ENCODE measurements around the gene FUZ.
A peak's percentile ranks its signal among the peaks of the same experiment; 100 is the strongest.

Gene FUZ

DNA sequence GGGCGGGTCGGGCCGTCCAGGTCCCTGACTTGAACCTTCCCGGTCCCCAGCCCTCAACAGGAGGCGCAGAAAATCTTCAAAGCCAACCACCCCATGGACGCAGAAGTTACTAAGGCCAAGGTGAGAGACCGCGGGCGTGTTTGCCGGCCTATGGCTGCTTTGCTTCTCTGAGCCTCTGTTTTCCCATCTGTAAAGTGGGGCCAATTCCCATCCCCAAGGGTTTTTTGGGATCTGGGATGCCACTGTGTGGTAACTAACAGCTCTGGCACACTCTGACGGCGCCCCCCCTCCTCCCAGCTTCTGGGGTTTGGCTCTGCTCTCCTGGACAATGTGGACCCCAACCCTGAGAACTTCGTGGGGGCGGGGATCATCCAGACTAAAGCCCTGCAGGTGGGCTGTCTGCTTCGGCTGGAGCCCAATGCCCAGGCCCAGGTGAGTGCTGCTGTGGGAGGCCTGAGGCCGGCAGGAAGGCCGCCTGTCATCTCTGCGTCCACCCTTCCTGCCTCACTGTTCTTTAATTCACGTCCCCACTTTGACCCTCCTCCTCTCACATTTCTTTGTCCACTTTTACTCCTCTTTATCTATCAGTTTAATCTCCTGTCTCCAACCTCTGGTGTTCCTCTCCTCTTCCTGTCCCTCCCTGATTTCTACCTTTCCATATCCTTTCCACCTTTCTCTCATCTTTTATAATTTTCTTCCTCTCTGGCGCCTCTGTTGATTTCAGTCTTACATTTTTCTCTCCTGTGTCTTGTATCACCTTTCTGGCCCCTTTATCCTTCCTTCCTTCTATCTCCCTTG, 7.1 kb downstream of the FUZ start:
- DNase-seq (ENCODE audit: insufficient read length, low spot score): no peak
- no peak for FAIRE-seq
- TF ChIP-seq, protein P1, sequence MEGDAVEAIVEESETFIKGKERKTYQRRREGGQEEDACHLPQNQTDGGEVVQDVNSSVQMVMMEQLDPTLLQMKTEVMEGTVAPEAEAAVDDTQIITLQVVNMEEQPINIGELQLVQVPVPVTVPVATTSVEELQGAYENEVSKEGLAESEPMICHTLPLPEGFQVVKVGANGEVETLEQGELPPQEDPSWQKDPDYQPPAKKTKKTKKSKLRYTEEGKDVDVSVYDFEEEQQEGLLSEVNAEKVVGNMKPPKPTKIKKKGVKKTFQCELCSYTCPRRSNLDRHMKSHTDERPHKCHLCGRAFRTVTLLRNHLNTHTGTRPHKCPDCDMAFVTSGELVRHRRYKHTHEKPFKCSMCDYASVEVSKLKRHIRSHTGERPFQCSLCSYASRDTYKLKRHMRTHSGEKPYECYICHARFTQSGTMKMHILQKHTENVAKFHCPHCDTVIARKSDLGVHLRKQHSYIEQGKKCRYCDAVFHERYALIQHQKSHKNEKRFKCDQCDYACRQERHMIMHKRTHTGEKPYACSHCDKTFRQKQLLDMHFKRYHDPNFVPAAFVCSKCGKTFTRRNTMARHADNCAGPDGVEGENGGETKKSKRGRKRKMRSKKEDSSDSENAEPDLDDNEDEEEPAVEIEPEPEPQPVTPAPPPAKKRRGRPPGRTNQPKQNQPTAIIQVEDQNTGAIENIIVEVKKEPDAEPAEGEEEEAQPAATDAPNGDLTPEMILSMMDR (IDR thresholded peaks at IDR 0.05; ENCODE audit: insufficient read depth, missing control alignments): no peak

DNA sequence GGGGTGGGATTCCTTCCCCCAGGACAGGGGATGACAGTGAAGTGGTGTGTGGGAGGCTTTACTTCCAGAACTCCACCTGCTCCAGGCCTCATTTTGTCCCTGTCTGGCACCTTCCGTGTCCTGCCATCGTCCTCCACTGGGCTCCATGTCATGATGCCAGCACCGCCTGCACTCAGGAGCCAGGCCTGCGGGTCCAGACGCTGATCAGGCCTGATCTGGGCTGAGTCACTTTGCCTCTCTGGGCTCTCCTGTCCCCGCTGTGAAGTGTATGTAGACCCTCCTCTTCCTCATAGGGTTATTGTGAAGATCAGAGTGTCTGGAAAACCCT, 9.6 kb downstream of the FUZ start:
- FAIRE-seq: no peak
- DNase-seq (ENCODE audit: insufficient read length, low spot score): no peak
- TF ChIP-seq, protein P1 (IDR thresholded peaks at IDR 0.05; ENCODE audit: insufficient read depth, missing control alignments): no peak

DNA sequence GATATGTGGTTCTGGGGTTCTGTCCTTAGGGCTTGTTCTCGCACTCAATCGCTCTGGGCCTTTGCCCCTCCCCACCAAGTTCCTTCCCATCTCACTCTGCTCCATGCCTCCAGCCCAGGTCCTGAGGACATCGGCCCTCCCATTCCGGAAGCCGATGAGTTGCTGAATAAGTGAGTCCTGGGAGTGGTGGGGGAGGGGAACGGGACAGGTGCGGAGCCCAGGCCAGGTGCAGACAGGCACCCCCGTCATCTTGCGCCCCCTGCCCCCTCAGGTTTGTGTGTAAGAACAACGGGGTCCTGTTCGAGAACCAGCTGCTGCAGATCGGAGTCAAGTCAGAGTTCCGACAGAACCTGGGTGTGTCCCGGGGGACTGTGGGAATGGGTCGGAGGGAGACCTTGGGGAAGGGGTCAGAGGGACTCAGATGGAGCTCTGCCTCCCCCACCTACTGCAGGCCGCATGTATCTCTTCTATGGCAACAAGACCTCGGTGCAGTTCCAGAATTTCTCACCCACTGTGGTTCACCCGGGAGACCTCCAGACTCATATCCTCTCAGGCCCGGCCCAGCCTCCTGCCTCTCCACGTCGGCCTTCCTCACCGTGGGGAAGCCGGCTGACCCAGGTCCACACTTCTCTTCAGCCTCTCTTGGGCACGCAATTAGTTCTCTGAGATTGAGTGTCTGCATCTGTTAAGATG, 10.1 kb downstream of the FUZ start:
- DNase-seq (ENCODE audit: insufficient read length, low spot score) (no peak), FAIRE-seq (no peak)
- TF ChIP-seq, protein P1 (IDR thresholded peaks at IDR 0.05; ENCODE audit: insufficient read depth, missing control alignments): no peak

DNA sequence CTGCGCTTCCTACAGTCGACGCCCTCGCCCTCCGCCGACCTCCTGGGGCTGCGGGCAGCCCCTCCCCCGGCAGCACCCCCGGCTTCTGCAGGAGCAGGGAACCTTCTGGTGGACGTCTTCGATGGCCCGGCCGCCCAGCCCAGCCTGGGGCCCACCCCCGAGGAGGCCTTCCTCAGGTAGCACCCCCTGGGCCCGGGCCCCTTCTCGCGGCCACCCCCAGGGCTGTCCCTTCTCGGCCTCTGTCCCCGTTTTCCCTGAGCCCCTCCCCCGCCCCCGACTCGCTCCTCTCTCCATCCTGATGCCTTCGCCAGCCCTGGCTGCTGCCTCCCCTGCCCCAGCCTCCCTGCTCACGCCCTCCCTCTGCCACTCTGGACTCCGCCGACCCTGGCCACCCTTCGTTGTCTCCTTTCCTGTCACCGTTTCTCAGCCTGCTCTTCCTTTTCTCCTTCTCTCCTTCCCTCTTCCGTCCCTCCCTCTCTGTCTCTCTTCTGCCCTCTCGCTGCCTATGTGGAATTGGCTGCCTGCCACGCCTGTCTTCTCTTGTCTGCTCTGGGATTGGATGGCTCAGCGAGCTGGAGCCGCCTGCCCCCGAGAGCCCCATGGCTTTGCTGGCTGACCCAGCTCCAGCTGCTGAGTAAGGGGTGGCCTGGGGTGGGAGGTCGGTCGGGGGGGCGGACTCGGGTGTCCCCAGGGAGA, 11.0 kb downstream of the FUZ start:
- DNase-seq (ENCODE audit: insufficient read length, low spot score): peak; percentile 99
- TF ChIP-seq, protein P1 (IDR thresholded peaks at IDR 0.05; ENCODE audit: insufficient read depth, missing control alignments): no peak
- FAIRE-seq: no peak

- DNase-seq (ENCODE audit: insufficient read length, low spot score) (no peak), FAIRE-seq (no peak)
- TF ChIP-seq, protein P1 (IDR thresholded peaks at IDR 0.05; ENCODE audit: insufficient read depth, missing control alignments): no peak
Measured at GRCh38 chr19:49801401-49801888, 11.6 kb downstream of the FUZ start.

GRCh38 chr19:49800771-49801170, 12.3 kb downstream of the FUZ start:
- TF ChIP-seq, protein P1 (IDR thresholded peaks at IDR 0.05; ENCODE audit: insufficient read depth, missing control alignments): no peak
- no peak for FAIRE-seq
- no peak for DNase-seq (ENCODE audit: insufficient read length, low spot score)

Data from D721Med (cell line).